ENCODE data around the gene GPR39. TPM values are rescaled to one million over a fixed set of nuclear protein-coding genes. Genes with fewer than 3 reads are reported as not detected.

The GPR39 gene
- total RNA-seq, 1 donor, result 3.6 TPM

GRCh38 chr2:132540166-132540565, 123.6 kb downstream of the GPR39 start:
- no peaks in the 10 kb centered on the region for H3K4me1 ChIP-seq (ENCODE audit: insufficient read depth, low read length)
- H4K20me1 ChIP-seq (ENCODE audit: insufficient read depth, low read length), result no peaks in the 10 kb centered on the region
- no peaks in the 10 kb centered on the region for H3K79me2 ChIP-seq (ENCODE audit: insufficient read depth, low read length)
- no peak overlapping the region for H2AFZ ChIP-seq (ENCODE audit: low read length)
- no peak overlapping the region for H3K4me3 ChIP-seq (ENCODE audit: insufficient read depth, low read length)
- no peak overlapping the region for H3K27ac ChIP-seq (ENCODE audit: low read depth, low read length)
- H3K9me3 ChIP-seq (ENCODE audit: low read depth, low read length), result peaks cover 6% of the 10 kb centered on the region
- DNase-seq (ENCODE audit: insufficient read length, low spot score, missing footprints), result no peak
- H3K36me3 ChIP-seq (ENCODE audit: insufficient read depth, low read length), result no peaks in the 10 kb centered on the region
- no peak overlapping the region for H3K4me2 ChIP-seq (ENCODE audit: insufficient read depth, low read length)
- H3K27me3 ChIP-seq (ENCODE audit: insufficient read depth, low read length), result no peaks in the 10 kb centered on the region
- TF ChIP-seq CTCF (IDR thresholded peaks at IDR 0.05; ENCODE audit: extremely low read depth, low read depth, low read length), result no peak

- no peaks in the 10 kb centered on the region for H4K20me1 ChIP-seq (ENCODE audit: insufficient read depth, low read length)
- no peak overlapping the region for H3K4me2 ChIP-seq (ENCODE audit: insufficient read depth, low read length)
- TF ChIP-seq CTCF (IDR thresholded peaks at IDR 0.05; ENCODE audit: extremely low read depth, low read depth, low read length), result no peak
- no peak overlapping the region for H3K27ac ChIP-seq (ENCODE audit: low read depth, low read length)
- no peak for DNase-seq (ENCODE audit: insufficient read length, low spot score, missing footprints)
- H3K4me1 ChIP-seq (ENCODE audit: insufficient read depth, low read length), result no peaks in the 10 kb centered on the region
- H3K4me3 ChIP-seq (ENCODE audit: insufficient read depth, low read length), result no peak overlapping the region
- H3K27me3 ChIP-seq (ENCODE audit: insufficient read depth, low read length), result no peaks in the 10 kb centered on the region
- no peaks in the 10 kb centered on the region for H3K36me3 ChIP-seq (ENCODE audit: insufficient read depth, low read length)
- no peaks in the 10 kb centered on the region for H3K79me2 ChIP-seq (ENCODE audit: insufficient read depth, low read length)
- peaks cover 6% of the 10 kb centered on the region for H3K9me3 ChIP-seq (ENCODE audit: low read depth, low read length)
- H2AFZ ChIP-seq (ENCODE audit: low read length), result no peak overlapping the region
Observed at GRCh38 chr2:132542953-132543569, 126.5 kb downstream of the GPR39 start.

GRCh38 chr2:132544006-132544630, 127.5 kb downstream of the GPR39 start:
- Histone ChIP-seq H3K9me3 (ENCODE audit: low read depth, low read length) (peaks cover 6% of the 10 kb centered on the region), H3K27me3 (ENCODE audit: insufficient read depth, low read length) (no peaks in the 10 kb centered on the region), H2AFZ (ENCODE audit: low read length) (no peak overlapping the region), H4K20me1 (ENCODE audit: insufficient read depth, low read length) (no peaks in the 10 kb centered on the region), H3K4me1 (ENCODE audit: insufficient read depth, low read length) (no peaks in the 10 kb centered on the region), H3K36me3 (ENCODE audit: insufficient read depth, low read length) (no peaks in the 10 kb centered on the region), H3K4me2 (ENCODE audit: insufficient read depth, low read length) (no peak overlapping the region), H3K4me3 (ENCODE audit: insufficient read depth, low read length) (no peak overlapping the region), H3K79me2 (ENCODE audit: insufficient read depth, low read length) (no peaks in the 10 kb centered on the region), H3K27ac (ENCODE audit: low read depth, low read length) (no peak overlapping the region)
- no peak for TF ChIP-seq CTCF (IDR thresholded peaks at IDR 0.05; ENCODE audit: extremely low read depth, low read depth, low read length)
- no peak for DNase-seq (ENCODE audit: insufficient read length, low spot score, missing footprints)

GRCh38 chr2:132547090-132547687, 130.6 kb downstream of the GPR39 start:
- Histone ChIP-seq H2AFZ (ENCODE audit: low read length) (no peak overlapping the region), H3K36me3 (ENCODE audit: insufficient read depth, low read length) (no peaks in the 10 kb centered on the region), H3K4me3 (ENCODE audit: insufficient read depth, low read length) (no peak overlapping the region), H3K27me3 (ENCODE audit: insufficient read depth, low read length) (no peaks in the 10 kb centered on the region), H3K9me3 (ENCODE audit: low read depth, low read length) (peaks cover 6% of the 10 kb centered on the region), H3K4me1 (ENCODE audit: insufficient read depth, low read length) (no peaks in the 10 kb centered on the region), H4K20me1 (ENCODE audit: insufficient read depth, low read length) (no peaks in the 10 kb centered on the region), H3K4me2 (ENCODE audit: insufficient read depth, low read length) (no peak overlapping the region), H3K27ac (ENCODE audit: low read depth, low read length) (no peak overlapping the region), H3K79me2 (ENCODE audit: insufficient read depth, low read length) (no peaks in the 10 kb centered on the region)
- DNase-seq (ENCODE audit: insufficient read length, low spot score, missing footprints), result peak; percentile 80
- peak; percentile 72 for TF ChIP-seq CTCF (IDR thresholded peaks at IDR 0.05; ENCODE audit: extremely low read depth, low read depth, low read length)
